ENCODE measurements around the gene UBA7.

- no peak for TF ChIP-seq POLR2A (IDR thresholded peaks at IDR 0.05)
- TF ChIP-seq CTCF (IDR thresholded peaks at IDR 0.05), result no peak
Measured at GRCh38 chr3:49845694-49846093, 31.9 kb upstream of the UBA7 start.

Data from right lobe of liver (tissue), 4 donors.